Smooth muscle cell (in vitro differentiated cells): ENCODE data around the gene VPS37B. TPM values are rescaled to one million over a fixed set of nuclear protein-coding genes. Genes with fewer than 3 reads are reported as not detected.
"Not testable (repeated sequence)": the region's sequence is repeated elsewhere in the genome, so short reads cannot be mapped to it uniquely, and the experiment has no call there.

ENCODE experiments used
- DNase-seq: peaks from one replicate; lab custom pipeline; 2025; ENCODE audit not compliant: unreplicated experiment; lab: John Stamatoyannopoulos, UW
- H2AFZ ChIP-seq: fragments of 200-600 bp; sonication (generic); 2 replicates; pipeline ENCODE4 v1.6.0; 2016; ENCODE audit warnings: antibody characterized with exemption, low read depth, mild to moderate bottlenecking
- H3F3A ChIP-seq: fragments of 200-600 bp; sonication (generic); 2 replicates; pipeline ENCODE4 v1.6.0; 2017; ENCODE audit warnings: antibody characterized with exemption, low read depth
- H3K27ac ChIP-seq: fragments of 200-600 bp; sonication (generic); 2 replicates; pipeline ENCODE4 v1.5.1; 2016; ENCODE audit warnings: low read depth, mild to moderate bottlenecking
- H3K27me3 ChIP-seq: fragments of 200-600 bp; sonication (generic); 2 replicates; pipeline ENCODE4 v1.6.1; 2016; ENCODE audit warnings: low read depth, mild to moderate bottlenecking
- H3K36me3 ChIP-seq: fragments of 200-600 bp; sonication (generic); 2 replicates; pipeline ENCODE4 v1.5.1; 2016; ENCODE audit warnings: low read depth
- H3K4me1 ChIP-seq: fragments of 200-600 bp; sonication (generic); 2 replicates; pipeline ENCODE4 v1.5.1; 2016; ENCODE audit warnings: low read depth
- H3K4me2 ChIP-seq: fragments of 200-600 bp; sonication (generic); 2 replicates; pipeline ENCODE4 v1.6.0; 2016; ENCODE audit warnings: mild to moderate bottlenecking
- H3K4me3 ChIP-seq: fragments of 200-600 bp; sonication (generic); 2 replicates; pipeline ENCODE4 v1.5.1; 2016; ENCODE audit warnings: mild to moderate bottlenecking
- H3K79me2 ChIP-seq: fragments of 200-600 bp; sonication (generic); 2 replicates; pipeline ENCODE4 v1.6.0; 2016; ENCODE audit warnings: low read depth, mild to moderate bottlenecking
- H3K9ac ChIP-seq: fragments of 200-600 bp; sonication (generic); 2 replicates; pipeline ENCODE4 v1.6.0; 2016; ENCODE audit warnings: low read depth
- H3K9me3 ChIP-seq: fragments of 200-600 bp; sonication (generic); replicated peaks from 2 replicates; pipeline ENCODE4 v1.5.1; 2016; ENCODE audit warnings: low read depth
- H4K20me1 ChIP-seq: fragments of 200-600 bp; sonication (generic); 2 replicates; pipeline ENCODE4 v1.6.0; 2016; ENCODE audit warnings: low read depth
- WGBS: methylation state at CpG from one replicate; pipeline ENCODE4 v1.1.7; 2016; ENCODE audit warnings: low lambda C conversion rate; 5-methylcytosine and 5-hydroxymethylcytosine counted together
- polyA plus RNA-seq: library from polyadenylated mRNA; unstranded; fragments of >200 nt; fragmentation: Nextera tagmentation; extraction: Ambion mirVana; gene quantifications from 2 replicates; pipeline ENCODE4 v1.2.1, GENCODE V29; 2016
- total RNA-seq: library from RNA; depleted of rRNA; stranded (reverse); fragments of >200 nt; gene quantifications from 2 replicates; pipeline ENCODE4 v1.2.3, GENCODE V29; 2014
- TF ChIP-seq, protein P1 (sequence below): fragments of 200-600 bp; sonication (generic); IDR thresholded peaks from 2 replicates; pipeline ENCODE4 v1.5.1; 2017; ENCODE audit warnings: borderline replicate concordance, mild to moderate bottlenecking, antibody characterized with exemption; ENCODE audit not compliant: insufficient read depth, poor library complexity, severe bottlenecking

Gene VPS37B
- total and polyA plus RNA-seq, 2 experiments from 2014 or later, result 20.4 to 25.3 TPM

DNA sequence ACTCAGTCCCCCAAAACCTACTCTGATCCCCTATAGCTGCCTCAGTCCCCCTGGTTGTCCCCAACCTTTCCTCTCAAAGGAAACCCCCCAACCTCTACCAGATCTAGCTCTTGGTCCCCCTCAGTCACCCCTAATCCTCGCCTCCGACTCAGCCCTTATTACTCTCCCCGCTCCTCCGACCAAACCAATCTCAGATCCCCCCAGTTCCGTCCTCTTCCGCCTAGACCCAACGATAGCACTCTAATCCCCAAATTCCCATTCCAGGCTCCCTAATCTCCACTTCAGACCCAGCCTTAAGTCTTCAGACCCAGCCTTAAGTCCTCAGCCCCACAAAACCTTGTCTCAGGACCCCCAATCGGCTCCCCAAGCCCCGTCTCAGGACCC is 612 bp downstream of the VPS37B start:
- WGBS, result 6% methylated on average over 9 of the region's 9 CpGs
- H2AFZ ChIP-seq, result peak overlapping the region; percentile 44

DNA sequence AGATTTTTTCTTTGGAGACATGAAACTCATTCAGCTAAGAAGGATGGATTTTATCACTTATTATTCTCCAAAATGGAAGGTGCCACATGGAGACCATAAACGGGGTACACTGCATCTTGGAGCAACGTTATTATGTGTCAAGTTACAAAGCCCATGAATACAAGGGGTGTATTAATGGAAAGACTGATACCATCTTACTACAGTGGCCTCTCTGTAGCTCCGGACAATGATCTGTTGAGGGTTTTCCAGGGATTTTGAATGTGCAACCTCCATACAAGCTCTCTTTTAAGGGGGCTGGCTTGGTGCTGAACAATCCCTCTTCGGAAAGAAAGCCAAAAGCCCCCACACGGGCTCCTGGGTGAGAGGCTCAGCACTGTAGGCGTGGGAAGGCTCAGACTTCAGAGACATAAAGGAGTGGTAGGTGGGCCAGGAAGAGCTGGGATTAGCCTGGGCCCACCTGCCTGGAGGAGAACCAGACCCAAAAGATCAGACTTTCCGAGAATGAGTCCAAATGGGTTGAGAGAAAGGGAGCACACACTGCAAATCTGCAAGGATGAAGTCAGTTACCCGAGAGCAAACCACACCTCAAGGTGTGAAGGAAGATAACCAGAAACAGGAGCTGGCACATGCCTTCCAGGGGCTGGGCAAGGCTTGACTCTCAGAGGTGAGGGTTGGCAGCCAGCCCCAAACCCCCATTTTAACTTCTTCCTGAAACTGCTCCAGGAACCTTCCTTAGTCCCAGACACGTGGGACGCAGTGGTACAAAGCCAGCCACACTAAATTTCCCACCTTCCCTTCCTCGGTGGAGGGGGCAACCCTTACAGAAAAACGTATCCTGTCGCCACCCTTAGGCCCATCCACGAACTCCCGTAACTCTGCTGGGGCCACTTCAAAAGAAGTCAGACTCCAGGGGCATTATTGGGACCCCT is 1.5 kb downstream of the VPS37B start:
- Histone ChIP-seq H3K27ac (peak overlapping the region; percentile 89), H3K4me3 (peak overlapping the region; percentile 92), H4K20me1 (peaks cover 57% of the 10 kb centered on the region), H2AFZ (no peak overlapping the region), H3K4me2 (peak overlapping the region; percentile 93), H3K79me2 (peaks cover 55% of the 10 kb centered on the region), H3K9ac (peak overlapping the region; percentile 99), H3K4me1 (peaks cover 32% of the 10 kb centered on the region), H3K36me3 (no peaks in the 10 kb centered on the region), H3F3A (peaks cover 43% of the 10 kb centered on the region), H3K9me3 (no peaks in the 10 kb centered on the region), H3K27me3 (no peaks in the 10 kb centered on the region)
- TF ChIP-seq, protein P1, sequence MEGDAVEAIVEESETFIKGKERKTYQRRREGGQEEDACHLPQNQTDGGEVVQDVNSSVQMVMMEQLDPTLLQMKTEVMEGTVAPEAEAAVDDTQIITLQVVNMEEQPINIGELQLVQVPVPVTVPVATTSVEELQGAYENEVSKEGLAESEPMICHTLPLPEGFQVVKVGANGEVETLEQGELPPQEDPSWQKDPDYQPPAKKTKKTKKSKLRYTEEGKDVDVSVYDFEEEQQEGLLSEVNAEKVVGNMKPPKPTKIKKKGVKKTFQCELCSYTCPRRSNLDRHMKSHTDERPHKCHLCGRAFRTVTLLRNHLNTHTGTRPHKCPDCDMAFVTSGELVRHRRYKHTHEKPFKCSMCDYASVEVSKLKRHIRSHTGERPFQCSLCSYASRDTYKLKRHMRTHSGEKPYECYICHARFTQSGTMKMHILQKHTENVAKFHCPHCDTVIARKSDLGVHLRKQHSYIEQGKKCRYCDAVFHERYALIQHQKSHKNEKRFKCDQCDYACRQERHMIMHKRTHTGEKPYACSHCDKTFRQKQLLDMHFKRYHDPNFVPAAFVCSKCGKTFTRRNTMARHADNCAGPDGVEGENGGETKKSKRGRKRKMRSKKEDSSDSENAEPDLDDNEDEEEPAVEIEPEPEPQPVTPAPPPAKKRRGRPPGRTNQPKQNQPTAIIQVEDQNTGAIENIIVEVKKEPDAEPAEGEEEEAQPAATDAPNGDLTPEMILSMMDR, result no peak
- DNase-seq, result no peak
- 53% methylated on average over 15 of the region's 15 CpGs for WGBS

More for the DNA sequence above, 612 bp downstream of the VPS37B start:
- Histone ChIP-seq H3K9ac (peak overlapping the region; percentile 99), H3K36me3 (no peaks in the 10 kb centered on the region), H3K27ac (peak overlapping the region; percentile 89), H3K79me2 (peaks cover 47% of the 10 kb centered on the region), H3K4me3 (peak overlapping the region; percentile 92), H3K27me3 (no peaks in the 10 kb centered on the region), H3K4me1 (peaks cover 32% of the 10 kb centered on the region), H3K4me2 (peak overlapping the region; percentile 93), H3F3A (peaks cover 34% of the 10 kb centered on the region), H3K9me3 (no peaks in the 10 kb centered on the region), H4K20me1 (peaks cover 48% of the 10 kb centered on the region)
- DNase-seq, result no peak
- TF ChIP-seq, protein P1, result no peak

DNA sequence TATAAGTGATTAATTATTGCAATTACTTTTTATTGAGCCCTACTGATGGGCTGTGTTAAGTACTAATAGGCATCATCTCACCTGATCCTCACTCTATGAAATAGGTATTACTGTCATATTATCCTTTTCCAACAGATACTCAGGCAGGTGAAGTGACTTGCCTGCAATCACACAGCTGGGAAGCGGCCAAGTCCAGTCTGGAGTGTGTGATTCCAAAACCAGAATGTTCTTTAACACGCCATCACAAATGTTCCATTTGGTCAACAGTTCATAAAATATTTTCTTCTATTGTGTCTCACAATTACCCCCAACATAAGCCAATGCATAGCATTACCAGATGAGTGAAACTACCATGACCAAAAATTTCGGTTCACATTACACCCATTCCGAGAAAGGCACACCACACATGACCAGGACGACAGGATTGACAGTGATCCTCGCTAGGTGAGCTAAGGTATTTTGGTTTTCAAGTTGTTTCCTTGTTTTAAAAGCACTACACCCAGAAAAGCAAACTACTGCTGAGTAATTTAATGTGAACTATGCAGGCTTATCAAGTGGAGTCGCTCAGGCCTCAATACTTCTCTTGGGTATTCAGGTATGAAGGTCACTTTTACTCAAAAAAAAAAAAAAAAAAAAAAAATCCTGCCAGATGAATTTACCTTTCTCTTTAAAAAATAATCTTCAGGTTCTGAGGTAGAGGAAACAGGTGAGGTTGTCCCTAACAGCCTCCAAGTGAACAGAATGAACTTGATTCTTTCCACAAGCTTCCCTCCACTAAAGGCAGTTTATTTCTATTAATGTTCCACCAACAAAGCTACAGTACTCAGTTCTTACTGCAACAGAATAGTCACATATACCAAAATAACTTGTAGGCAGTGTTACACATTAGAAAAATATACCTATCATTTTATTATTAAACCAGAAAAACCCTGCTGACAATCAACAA is 2.4 kb downstream of the VPS37B start:
- H3K9ac ChIP-seq, result no peak overlapping the region
- H2AFZ ChIP-seq, result no peak overlapping the region
- H3K36me3 ChIP-seq, result no peaks in the 10 kb centered on the region
- DNase-seq, result no peak
- H3K4me2 ChIP-seq, result peak overlapping the region; percentile 93
- peaks cover 67% of the 10 kb centered on the region for H4K20me1 ChIP-seq
- peaks cover 65% of the 10 kb centered on the region for H3K79me2 ChIP-seq
- TF ChIP-seq, protein P1, result no peak
- peaks cover 43% of the 10 kb centered on the region for H3F3A ChIP-seq
- H3K4me3 ChIP-seq, result peak overlapping the region; percentile 92
- peaks cover 37% of the 10 kb centered on the region for H3K4me1 ChIP-seq
- 92% methylated on average over 7 of the region's 7 CpGs for WGBS
- no peaks in the 10 kb centered on the region for H3K9me3 ChIP-seq
- peak overlapping the region; percentile 38 for H3K27ac ChIP-seq
- no peaks in the 10 kb centered on the region for H3K27me3 ChIP-seq

DNA sequence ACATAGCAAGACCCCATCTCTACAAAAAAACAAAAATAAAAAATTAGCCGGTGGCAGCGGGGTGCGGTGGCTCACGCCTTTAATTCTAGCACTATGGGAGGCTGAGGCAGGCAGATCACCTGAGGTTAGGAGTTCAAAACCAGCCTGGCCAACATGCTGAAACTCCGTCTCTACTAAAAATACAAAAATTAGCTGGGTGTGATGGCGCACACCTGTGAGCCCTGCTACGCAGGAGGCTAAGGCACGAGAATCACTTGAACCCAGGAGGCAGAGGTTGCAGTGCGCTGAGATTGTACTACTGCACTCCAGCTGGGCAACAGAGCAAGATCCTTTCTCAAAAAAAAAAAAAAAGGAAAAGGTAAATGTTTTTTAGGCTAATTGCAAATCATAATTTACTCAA is 3.2 kb downstream of the VPS37B start:
- H3K36me3 ChIP-seq, H3K9me3 ChIP-seq, H3K9ac ChIP-seq, DNase-seq, H2AFZ ChIP-seq, H3K27me3 ChIP-seq, H3K4me3 ChIP-seq: not testable (repeated sequence)
- Histone ChIP-seq H3K27ac (peak overlapping the region; percentile 90), H3F3A (peaks cover 46% of the 10 kb centered on the region), H4K20me1 (peaks cover 74% of the 10 kb centered on the region), H3K4me2 (peak overlapping the region; percentile 81), H3K4me1 (peaks cover 44% of the 10 kb centered on the region), H3K79me2 (peaks cover 73% of the 10 kb centered on the region)
- 97% methylated on average over 9 of the region's 9 CpGs for WGBS
